Colon (tissue), 2 donors: ENCODE measurements around the gene NMT2.

ENCODE experiments used
- FAIRE-seq: peaks from 2 replicates; lab custom pipeline; 2012; peaks lifted over from hg19 to GRCh38; lab: Jason Lieb, UNC
- donor health status: control.
- donor health status: control.

NMT2 gene

DNA sequence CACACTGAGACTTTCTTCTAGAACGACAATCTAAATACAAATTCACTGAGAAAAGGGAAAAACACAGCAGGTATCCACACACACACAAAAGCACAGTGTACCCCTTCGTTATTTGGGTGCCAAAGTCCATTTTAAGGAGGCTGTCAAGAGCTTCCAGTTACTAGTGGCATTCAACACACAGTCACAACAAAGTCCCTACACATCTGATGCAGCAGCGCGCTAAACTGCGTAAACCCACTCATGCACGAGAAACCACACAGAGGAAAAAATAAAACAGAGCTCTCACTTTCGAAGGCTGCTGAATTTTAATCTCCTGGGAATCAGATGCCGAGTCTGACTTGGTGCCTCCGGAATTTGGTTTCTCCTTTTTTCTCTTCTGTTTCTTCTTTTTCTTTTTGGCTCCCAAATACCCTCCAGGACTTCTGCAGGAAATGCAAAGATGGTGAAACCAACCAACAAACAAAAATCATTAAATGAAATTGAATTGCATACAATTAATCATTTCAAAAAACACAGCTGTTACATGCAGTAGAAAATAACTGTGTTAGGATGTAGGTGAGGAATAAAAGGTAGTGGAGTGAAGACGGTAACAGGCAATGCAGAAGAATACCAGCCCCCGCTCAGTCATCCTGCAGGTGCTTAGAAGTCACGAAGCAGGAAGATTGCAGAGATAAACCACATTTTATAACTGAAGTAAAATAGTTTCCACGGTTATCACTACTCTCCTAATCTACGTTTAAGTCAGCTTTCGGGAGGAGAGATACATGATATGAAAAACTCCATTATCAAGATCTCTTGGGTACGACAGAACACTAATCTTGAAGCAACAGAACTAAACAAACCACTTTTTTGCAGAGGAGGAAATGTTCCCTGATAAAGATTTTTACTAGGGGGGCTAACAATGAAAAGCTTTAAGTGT lies 27.1 kb downstream of the NMT2 start:
- FAIRE-seq: no peak

DNA sequence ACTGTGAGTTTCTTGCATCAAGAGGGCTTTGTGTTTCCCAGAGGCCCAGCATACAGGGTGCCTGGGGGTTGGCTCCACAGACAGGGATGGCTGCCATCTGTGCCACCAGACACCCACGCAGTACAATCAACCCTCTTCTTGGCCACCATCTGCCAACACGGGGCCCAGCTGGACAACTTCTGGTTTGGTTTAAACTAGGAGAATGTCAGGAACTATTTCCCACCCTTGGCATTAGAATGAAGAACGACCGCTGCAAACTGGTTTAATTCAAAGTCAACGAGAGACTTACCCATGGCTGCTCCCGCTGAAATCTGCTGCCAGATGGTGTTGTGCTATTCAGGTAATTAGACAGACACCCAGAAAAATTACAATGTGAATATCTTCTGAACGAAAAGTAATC lies 27.8 kb downstream of the NMT2 start:
- FAIRE-seq: no peak

DNA sequence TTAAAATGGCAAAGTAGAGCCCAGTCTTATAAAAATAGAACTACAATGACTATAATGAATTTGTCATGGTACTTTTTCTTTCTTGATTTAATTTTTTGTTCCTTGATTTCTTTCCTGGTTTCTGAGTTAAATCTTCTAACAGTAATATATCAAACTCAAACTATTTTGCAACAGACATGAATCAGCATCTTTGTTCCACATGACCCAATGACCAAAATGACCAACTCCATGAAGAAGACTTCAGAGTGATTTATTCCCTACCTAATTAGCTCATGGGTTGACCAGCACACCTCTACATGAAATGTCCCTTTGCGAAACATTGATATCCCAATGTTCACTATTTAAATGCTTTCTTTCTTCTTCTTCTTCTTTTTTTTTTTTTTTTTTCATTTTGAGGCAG lies 30.9 kb downstream of the NMT2 start:
- no peak for FAIRE-seq

DNA sequence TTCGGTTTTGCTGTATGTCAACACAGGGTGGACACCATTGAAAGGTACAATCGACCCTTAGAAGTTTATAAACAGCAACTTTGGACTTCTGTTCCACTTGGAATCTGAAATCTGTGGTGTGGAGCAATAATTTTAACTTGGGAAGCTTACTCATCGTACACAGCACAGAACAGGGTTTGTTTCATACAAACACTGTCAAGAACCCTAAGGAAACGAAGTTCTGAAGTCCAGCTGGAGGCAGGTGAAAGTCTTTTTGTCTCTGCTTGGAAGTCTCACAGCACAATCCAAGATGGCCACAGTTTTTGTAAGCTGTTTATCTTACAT lies 31.5 kb downstream of the NMT2 start:
- no peak for FAIRE-seq

DNA sequence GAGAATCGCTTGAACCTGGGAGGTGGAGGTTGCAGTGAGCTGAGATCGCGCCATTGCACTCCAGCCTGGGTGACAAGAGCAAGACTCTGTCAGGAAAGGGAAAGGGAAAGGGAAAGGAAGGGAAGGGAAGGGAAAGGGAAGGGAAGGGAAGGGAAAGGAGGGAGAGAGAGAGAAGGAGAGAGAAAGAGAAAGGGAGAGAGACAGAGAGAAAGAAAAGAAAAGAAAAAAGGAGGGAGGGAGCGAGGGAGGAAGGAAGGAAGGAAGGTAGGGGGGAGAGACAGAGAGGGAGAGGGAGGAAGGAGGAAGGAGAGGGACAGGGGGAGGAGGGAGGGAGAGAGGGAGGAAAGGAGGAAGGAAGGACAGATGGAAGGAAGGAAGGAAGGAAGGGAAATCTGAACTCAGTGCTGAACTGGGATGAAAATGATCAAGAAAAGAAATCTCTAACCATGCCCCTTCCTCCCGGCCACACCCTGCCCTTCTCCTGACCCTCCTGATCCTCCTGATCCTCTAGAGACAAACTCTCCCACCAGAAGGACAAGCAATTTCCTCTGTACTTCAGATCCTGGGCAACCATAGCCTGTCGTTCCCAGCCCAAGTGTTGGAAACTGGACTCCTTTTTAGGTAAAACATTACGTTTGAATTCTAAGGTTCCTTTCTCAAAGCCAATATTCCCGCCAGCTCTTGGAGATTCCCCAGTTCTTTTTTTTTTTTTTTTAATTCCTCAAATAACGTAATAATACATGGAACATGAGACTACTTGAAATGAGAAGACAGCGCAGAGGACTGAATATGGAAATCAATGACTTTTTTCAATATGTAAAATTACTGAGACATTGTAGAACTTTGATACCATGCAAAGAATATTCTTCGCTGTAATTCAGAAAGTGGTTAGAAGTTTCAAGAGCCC lies 32.1 kb downstream of the NMT2 start:
- FAIRE-seq: no peak

DNA sequence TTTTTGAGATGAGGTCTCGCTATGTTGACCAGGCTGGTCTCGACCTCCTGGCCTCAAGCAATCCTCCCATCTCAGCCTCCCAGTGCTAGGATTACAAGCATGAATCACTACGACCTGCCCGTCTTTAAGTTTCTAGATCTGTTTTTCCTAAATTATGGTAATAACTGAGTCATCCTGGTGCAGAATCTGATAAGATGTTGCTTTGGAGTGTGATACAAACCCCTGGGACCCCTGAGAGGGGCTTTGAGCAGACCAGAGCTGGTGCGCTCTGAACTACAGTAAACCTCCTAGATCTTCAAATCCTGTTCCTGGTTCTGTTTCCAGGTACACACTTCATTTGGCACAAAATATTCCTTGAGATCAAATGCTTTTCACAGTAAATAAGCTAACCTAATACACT lies 37.2 kb downstream of the NMT2 start:
- FAIRE-seq: no peak

DNA sequence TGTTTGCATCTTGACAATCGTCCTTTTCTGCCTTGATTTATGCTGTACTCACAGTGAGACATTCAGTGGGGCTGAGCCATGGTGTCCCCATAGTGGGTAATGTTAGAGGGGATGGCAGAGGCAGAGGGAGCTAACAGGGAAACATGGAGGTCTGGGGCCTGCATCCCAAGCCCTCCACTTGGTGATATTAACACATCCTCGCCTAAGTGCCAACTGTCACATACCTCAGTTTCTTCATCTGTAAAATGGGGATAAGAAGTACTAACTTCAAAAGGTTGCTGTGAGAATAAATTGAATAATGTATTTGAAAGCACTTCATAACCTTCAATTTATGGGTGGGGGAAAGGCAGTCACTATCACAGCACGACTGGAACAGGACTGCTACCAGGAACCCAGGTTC lies 43.6 kb downstream of the NMT2 start:
- no peak for FAIRE-seq

DNA sequence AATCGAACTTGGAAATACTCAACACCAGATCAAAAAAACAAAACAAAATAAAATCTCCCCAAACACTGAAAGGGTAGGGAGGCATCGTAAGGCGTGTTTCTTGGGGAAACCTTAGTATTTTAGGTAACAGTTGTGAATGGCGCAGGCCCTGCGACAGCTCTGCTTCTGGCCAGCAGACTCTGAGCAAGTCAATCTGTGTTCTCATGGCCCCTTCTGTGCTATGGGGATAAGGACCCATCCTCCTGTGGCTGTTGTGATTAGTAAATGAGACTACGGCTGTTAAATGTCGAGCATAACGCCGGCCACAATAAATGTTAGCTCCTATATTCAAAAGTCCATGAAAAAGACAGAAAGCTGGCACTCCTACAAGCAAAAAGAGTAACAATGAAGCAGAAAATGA lies 44.3 kb downstream of the NMT2 start:
- no peak for FAIRE-seq

DNA sequence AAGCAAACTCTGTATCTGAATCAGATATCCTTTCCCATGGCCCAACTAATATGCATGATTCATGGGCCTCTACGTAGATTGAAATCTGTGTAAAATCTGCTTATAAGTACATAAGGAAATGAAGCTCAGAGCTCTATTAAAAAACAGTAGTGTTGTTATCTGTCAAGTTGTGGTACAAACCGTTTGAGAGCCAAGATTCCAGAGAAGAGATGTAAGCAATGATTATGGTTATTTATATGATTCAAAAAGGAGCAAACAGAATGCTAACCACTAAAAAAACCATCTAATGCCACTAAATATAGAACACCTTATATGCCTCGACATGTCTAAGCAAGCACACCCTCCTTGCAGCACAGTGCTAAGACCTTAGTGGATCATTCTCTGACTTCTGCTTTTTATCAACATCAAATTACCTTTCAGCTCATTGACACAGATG lies 44.7 kb downstream of the NMT2 start:
- no peak for FAIRE-seq

DNA sequence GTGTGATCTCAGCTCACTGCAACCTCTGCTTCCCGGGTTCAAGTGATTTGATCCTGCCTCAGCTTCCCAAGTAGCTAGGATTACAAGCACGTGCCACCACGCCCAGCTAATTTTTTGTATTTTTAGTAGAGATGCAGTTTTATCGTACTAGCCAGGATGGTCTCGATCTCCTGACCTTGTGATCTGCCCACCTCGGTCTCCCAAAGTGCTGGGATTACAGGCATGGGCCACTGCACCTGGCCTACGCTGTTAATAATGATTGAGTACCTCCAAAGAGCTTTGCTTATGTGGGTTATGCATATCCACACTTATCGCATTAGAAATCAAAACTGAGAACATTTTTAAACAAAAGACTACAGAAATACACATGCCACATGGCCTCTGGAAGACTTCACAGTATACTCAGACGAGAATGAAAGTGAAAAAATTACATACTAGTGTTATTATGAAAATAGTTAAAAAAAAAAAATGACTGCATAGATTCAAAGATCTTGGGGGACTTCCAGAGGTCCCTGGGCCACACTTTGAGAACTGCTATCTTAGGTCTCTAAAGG lies 45.9 kb downstream of the NMT2 start:
- no peak for FAIRE-seq

DNA sequence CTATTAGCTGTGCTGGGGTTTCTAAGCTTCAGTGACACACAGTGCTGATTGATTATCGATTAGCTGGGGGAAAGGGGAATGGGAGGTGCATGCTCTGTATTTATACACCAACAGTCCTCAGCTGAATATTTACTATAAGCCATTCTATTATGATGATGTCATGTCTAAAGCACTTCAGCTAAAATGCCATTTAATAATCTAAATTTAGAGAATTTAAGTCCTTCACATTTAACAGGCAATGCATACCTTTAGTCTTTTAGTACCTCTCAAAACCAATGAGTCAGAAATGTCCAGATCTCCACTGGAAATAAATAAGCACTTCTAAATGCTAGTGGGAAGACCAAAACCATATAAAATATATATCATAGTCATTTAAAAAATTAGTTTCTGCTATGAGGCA lies 46.8 kb downstream of the NMT2 start:
- no peak for FAIRE-seq

DNA sequence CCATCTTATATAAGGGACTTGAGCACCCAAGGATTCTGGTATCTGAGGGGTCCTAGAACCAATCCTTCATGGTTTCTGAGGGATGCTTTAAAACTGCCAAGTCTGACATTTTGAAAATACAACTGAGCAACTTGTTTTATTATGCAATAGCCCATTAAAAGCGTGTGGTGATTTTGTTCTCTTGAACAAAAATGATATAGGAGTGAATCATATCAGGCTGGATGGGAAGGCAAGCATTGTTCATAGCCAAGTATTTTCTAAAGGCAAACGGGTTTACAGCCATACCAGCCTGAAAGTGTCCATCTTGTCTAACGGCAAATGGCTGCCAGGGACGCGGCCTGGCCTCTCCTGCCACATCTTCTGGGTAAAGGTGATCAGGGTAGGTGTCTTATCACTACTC lies 48.0 kb downstream of the NMT2 start:
- FAIRE-seq: no peak

DNA sequence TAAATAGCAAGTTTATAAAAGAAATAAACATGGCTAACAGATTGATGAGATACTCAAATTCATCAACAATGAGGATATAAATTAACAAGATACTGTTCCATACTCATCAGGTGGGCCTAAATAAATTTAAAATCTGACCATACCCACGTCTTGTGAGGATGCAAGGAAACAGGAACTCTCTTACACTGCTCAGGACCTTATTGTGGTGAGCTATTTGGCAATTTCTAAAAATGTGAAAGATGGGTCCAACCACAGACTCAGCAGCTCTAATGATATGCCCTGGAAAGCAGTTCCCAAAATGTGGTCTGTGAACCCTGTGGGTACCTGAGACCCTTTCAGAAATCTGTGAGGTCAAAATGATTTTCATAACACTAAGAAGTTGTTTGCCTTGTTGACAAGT lies 49.9 kb downstream of the NMT2 start:
- no peak for FAIRE-seq

DNA sequence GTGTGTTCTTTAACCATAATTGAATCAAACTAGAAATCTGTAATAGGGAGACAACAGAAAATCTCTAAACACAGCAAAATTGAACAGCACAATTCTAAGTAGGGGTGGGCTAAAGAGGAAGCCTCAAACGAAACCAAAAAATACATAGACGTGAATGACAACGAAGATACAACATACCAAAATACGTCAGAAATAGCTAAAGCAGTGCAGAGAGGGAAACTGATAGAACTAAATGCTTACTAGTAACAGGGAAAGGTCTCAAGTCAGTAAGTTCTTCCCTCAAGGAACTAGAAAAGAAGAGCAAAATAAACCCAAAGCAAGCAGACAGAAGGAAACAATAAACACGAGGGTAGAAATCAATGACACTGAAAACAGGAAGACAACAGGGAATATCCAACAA lies 52.3 kb downstream of the NMT2 start:
- no peak for FAIRE-seq

DNA sequence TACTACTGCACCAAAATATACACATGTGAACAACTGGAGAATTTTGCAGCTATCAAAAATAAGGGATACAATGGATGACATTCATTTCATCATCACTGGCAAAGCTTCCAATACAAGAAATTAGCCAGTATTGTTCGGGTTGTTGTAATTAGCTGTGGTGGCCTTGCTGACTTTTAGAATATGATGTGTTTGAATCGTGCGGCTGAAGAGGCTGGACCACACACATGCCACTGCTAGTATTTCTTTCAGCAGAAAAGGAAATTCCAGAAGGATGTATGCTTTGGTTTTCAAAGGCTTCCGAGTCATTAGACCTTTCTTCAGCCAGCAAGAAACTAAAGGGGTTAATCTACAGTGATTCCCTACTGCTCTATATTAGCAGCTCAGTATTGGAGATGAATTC lies 54.7 kb downstream of the NMT2 start:
- no peak for FAIRE-seq

DNA sequence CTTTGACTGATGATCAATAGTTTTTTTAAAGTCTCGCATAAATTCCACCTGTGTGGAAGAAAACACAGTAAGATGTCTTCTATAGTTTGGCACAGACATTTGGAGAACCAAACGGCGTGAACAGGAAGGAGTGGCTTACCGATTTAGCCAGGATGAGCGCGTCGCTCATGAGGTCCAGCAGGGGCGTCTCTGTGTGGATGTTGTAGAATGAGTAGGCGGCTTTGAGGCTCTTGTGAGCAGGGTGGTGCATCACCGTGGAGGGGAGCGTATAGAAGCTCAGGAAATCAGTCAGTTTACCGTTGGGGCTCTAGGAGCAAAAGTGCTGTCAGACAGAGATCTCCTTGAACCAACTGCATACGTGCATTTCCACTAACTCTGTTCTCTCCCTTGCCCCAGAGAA lies 55.8 kb downstream of the NMT2 start:
- FAIRE-seq: no peak

DNA sequence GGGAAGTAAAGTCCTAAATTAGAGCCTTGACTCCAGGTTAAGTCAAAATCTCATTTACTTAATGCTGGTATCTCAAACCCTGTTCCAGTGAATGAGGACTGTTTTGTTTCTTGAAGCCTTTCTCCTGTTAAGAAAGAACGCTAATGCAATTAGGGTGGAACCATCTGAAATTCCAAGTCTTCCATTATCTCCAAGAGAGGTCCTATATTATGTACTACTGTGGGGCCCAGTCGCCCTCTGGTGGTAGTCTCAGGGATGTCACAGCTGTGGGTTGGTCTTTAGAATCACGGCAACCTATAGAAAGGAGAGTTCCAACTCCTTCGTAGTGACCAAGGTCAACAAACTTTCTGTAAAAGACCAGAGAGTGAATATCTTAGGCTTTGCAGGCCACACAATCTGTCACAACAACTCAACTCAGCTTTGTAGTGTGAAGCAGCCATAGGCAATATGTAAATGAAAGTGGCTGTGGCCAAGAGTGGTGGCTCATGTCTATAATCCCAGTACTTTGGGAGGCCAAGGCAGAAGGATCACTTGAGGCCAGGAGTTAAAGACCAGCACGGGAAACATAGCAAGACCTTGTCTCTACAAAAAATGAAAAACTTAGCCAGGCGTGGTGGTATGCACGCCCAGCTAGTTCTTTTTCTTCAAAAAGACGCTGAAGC lies 62.0 kb downstream of the NMT2 start:
- FAIRE-seq: no peak

DNA sequence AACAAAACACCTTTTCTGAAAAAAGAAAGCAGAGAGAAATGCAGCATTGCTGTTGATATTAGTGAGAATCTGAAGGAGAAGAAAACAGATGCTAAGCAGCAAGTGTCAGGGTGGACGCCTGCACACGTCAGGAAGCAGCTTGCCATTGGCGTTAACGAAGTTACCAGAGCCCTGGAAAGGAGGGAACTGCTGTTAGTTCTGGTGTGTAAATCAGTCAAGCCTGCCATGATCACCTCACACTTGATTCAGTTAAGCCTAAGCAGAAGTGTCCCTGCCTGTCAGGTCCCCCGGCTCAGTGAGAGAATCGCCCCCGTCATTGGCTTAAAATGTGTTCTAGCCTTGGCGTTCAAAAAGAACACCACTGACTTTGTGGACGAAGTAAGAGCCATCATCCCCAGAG lies 65.0 kb downstream of the NMT2 start:
- no peak for FAIRE-seq

DNA sequence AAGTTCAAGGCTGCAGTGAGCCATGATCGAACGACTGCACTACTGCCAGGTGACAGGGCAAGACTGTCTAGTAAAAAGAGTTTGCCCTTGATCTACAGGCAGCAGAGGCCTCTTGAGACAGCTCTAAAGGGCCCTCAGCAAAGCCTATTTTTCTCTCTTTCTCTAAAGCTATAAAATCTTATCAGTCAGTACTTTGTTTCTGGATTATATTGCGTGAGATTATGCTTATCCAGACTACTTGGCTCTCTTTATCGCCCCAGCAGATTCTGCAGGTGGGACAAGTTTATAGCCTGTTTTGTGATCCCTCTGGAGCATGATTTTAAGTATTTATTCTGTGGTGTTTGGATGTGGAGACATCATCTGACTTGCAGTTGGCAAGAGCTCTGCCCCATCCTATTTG lies 68.6 kb downstream of the NMT2 start:
- no peak for FAIRE-seq

DNA sequence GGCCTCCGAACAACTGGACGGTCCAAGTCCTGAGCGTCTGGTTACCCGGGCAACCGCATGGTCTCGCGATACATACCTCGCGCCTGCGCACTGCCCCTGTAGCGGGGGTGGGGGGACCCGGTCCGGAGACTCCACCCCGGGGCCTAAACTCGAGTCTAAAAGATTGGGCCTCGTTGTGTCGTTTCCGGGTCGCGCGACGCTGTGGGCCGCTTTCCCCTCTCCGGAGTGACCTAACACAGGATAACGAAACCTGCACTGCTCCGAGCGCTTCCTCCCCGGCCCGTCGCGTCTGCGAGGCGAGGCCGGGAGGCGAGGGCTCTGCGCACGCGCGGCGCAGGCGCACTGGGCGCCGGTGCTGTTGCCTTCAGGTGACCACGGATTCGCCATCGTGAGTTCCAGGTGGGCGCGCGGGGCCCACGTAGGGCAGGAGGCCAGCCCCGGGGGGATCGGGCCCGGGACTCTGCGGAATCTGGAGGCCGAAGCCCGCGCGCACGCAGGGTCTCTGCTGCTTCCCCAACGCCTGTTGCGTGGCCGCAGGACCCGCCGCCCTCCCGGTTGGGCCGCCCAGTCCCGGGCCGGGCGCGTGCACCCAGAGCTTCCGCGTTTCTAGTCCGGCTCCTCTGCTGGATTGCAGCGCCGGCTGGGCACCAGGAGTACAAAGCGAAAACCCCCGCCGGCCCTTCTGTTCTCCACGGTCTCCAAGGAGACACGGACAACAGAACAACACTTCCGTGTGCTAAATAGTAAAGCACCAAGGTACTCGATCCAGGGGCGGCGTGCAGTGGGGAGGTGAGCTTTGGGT lies 71.3 kb downstream of the NMT2 start, which contains the start of gene RPP38:
TSS of gene RPP38 (plus strand) at position 345 of the 802 bp plus-strand sequence. CDS start 5,960 bp downstream, outside the sequence.
- FAIRE-seq: no peak

DNA sequence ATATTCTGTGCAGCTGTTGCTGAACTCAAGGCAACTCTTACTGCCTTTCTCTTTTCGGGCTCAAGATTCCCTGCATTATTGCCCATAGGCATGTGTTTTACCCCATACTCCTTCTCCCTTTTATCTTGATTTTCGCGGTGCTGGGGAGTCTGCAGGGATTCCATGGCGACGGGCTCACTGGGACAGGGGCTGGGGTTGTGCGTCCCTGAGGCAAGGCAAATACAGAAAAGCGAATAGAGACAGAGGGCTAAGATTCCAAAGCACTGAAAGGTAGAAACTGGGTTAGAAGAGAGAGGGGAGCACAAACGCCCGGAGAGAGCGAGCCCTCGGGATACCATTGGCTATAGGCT lies 71.9 kb downstream of the NMT2 start:
- no peak for FAIRE-seq
